Stimulated activated CD4-positive, alpha-beta T cell treated with anti-CD3 and anti-CD28 coated beads, Interleukin-4, amount 100 ng/mL, for 4 hours (primary cell): ENCODE results near the gene BRMS1.
"Not testable (repeated sequence)": the region's sequence is repeated elsewhere in the genome, so short reads cannot be mapped to it uniquely, and the experiment has no call there.

ENCODE experiments used
- DNase-seq, 2 experiments: peaks; one replicate each; pipeline ENCODE4 v3.0.0-alpha.2; 2020

Gene BRMS1

GRCh38 chr11:66322732-66323427 lies 22.0 kb downstream of the BRMS1 start:
- DNase-seq: no peak

GRCh38 chr11:66321606-66322005 lies 23.3 kb downstream of the BRMS1 start:
- no peak for DNase-seq

GRCh38 chr11:66320748-66321147 lies 24.2 kb downstream of the BRMS1 start:
- DNase-seq: not testable (repeated sequence)

GRCh38 chr11:66320289-66320688 lies 24.6 kb downstream of the BRMS1 start:
- DNase-seq: not testable (repeated sequence)

- no peak for DNase-seq
Measured at GRCh38 chr11:66318600-66318970, 26.3 kb downstream of the BRMS1 start.

GRCh38 chr11:66317723-66318599 lies 26.9 kb downstream of the BRMS1 start:
- peak in 1 of 2 experiments; percentile 29 for DNase-seq

GRCh38 chr11:66317322-66317722 lies 27.6 kb downstream of the BRMS1 start:
- DNase-seq: peak in 1 of 2 experiments; percentile 33

- no peak for DNase-seq
Measured at GRCh38 chr11:66316849-66317251, 28.1 kb downstream of the BRMS1 start, which contains the start of gene CD248. TSS of gene CD248 (minus strand) at chr11:66317044. CDS start at chr11:66317027, 17 bp downstream.

- DNase-seq: no peak
Measured at GRCh38 chr11:66315921-66316811, 28.7 kb downstream of the BRMS1 start.

GRCh38 chr11:66315498-66315885 lies 29.4 kb downstream of the BRMS1 start:
- DNase-seq: no peak

GRCh38 chr11:66314561-66315497 lies 30.1 kb downstream of the BRMS1 start:
- DNase-seq: no peak

- no peak for DNase-seq
Measured at GRCh38 chr11:66314186-66314501, 30.8 kb downstream of the BRMS1 start.

GRCh38 chr11:66313321-66314185 lies 31.4 kb downstream of the BRMS1 start:
- DNase-seq: no peak

GRCh38 chr11:66312549-66313320 lies 32.2 kb downstream of the BRMS1 start:
- DNase-seq: peak; percentile 95 to 97

- peak; percentile 95 to 99 for DNase-seq
Measured at GRCh38 chr11:66311965-66312548, 32.8 kb downstream of the BRMS1 start.

GRCh38 chr11:66311470-66311964 lies 33.4 kb downstream of the BRMS1 start:
- DNase-seq: no peak

GRCh38 chr11:66310803-66311440 lies 34.0 kb downstream of the BRMS1 start:
- DNase-seq: not testable (repeated sequence)

GRCh38 chr11:66310324-66310723 lies 34.6 kb downstream of the BRMS1 start:
- no peak for DNase-seq

- no peak for DNase-seq
Measured at GRCh38 chr11:66309475-66309874, 35.4 kb downstream of the BRMS1 start.
